HCT116 (cell line): Measurements from ENCODE around the gene FAM228B.

Source experiments
- CEBPB ChIP-seq: IDR thresholded peaks from 2 replicates; pipeline ENCODE4 v1.6.1; 2012; ENCODE audit warnings: low read depth
- EZH2 ChIP-seq: fragments of 200-600 bp; sonication (generic); IDR thresholded peaks from 2 replicates; pipeline ENCODE4 v1.6.1; 2017; ENCODE audit warnings: antibody characterized with exemption, mixed run types
- SP1 ChIP-seq: IDR thresholded peaks from 2 replicates; pipeline ENCODE4 v1.6.1; 2012; ENCODE audit warnings: low read depth
- TCF7L2 ChIP-seq: IDR thresholded peaks from 2 replicates; pipeline ENCODE4 v1.7.0; 2011; ENCODE audit warnings: borderline replicate concordance, inconsistent platforms; ENCODE audit not compliant: insufficient read depth, insufficient read length; ENCODE audit errors: extremely low read depth
- ZNF274 ChIP-seq: fragments of 200-500 bp; sonication (Bioruptor generic); IDR thresholded peaks from 2 replicates; pipeline ENCODE4 v1.6.1; 2014; ENCODE audit warnings: mild to moderate bottlenecking, low read depth, low read length, inconsistent platforms
- TF ChIP-seq, protein P1 (sequence below), 3 experiments: fragments of 200-600 bp in 1 of 3; sonication (generic) in 1 of 3; IDR thresholded peaks in 2 of 3; conservative IDR thresholded peaks in 1 of 3; 2 replicates each; pipeline ENCODE4 v1.5.1; 2012 to 2017; ENCODE audit warnings: low read depth in 2 of 3, low read length in 2 of 3, antibody characterized with exemption in 1 of 3, borderline replicate concordance in 1 of 3, control low read depth in 1 of 3, mild to moderate bottlenecking in 1 of 3, mixed read lengths in 1 of 3, mixed run types in 1 of 3, moderate library complexity in 1 of 3; ENCODE audit not compliant: insufficient read depth in 1 of 3
- TF ChIP-seq, protein P2 (sequence below): IDR thresholded peaks from 2 replicates; pipeline ENCODE4 v1.6.1; 2012

DNA sequence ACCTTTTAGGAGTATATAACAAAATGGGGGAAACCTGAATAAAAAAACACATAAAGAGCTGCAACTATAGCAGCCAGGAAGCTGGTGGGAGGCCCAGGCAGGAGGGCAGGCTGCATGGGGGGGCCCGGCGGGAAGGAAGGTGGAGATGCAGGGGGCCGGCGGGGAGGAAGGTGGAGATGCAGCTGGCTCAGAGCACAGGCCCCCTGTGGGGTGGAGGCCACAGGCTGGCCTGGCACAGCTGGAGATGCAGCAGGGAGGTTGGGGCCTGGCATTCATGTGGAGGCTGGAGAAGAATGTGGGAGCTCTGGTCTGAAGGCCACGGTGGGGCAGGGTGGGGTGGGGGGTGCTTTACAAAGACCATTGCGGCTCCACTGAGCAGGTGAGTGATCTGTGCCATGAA lies 83.0 kb downstream of the FAM228B start:
- TF ChIP-seq TCF7L2 (no peak), SP1 (no peak), EZH2 (no peak), CEBPB (no peak), ZNF274 (no peak)
- TF ChIP-seq, protein P1, sequence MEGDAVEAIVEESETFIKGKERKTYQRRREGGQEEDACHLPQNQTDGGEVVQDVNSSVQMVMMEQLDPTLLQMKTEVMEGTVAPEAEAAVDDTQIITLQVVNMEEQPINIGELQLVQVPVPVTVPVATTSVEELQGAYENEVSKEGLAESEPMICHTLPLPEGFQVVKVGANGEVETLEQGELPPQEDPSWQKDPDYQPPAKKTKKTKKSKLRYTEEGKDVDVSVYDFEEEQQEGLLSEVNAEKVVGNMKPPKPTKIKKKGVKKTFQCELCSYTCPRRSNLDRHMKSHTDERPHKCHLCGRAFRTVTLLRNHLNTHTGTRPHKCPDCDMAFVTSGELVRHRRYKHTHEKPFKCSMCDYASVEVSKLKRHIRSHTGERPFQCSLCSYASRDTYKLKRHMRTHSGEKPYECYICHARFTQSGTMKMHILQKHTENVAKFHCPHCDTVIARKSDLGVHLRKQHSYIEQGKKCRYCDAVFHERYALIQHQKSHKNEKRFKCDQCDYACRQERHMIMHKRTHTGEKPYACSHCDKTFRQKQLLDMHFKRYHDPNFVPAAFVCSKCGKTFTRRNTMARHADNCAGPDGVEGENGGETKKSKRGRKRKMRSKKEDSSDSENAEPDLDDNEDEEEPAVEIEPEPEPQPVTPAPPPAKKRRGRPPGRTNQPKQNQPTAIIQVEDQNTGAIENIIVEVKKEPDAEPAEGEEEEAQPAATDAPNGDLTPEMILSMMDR (IDR thresholded peaks at IDR 0.05 in 2 of 3, conservative IDR thresholded peaks at IDR 0.05 in 1 of 3; ENCODE audit: borderline replicate concordance in 1 of 3, insufficient read depth in 1 of 3, low read depth in 2 of 3, low read length in 2 of 3): no peak
- TF ChIP-seq, protein P2, sequence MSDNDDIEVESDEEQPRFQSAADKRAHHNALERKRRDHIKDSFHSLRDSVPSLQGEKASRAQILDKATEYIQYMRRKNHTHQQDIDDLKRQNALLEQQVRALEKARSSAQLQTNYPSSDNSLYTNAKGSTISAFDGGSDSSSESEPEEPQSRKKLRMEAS: no peak
